ENCODE results near the gene CACNA1D.

Gene CACNA1D

DNA sequence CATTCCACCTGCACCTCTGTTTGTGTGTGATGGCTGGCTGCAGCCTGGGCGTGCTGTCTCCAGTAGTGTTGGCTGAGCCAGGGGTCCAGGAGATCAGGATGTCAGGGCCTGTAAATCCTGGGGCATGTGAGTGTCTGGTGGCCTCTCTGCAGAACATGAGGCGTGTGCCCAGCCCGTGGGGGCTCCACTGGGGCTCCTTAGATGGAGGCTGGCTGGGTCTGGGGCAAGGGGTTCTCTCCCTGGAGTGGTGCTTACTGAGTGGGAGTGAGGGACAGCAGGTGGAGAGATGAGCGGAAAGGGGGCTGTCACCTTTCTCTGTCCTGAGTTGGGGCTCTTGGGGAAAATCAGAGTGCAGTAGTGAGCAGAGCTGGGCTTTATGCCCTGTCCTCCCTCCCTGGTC lies 199.6 kb downstream of the CACNA1D start:
- no peak for ATAC-seq

DNA sequence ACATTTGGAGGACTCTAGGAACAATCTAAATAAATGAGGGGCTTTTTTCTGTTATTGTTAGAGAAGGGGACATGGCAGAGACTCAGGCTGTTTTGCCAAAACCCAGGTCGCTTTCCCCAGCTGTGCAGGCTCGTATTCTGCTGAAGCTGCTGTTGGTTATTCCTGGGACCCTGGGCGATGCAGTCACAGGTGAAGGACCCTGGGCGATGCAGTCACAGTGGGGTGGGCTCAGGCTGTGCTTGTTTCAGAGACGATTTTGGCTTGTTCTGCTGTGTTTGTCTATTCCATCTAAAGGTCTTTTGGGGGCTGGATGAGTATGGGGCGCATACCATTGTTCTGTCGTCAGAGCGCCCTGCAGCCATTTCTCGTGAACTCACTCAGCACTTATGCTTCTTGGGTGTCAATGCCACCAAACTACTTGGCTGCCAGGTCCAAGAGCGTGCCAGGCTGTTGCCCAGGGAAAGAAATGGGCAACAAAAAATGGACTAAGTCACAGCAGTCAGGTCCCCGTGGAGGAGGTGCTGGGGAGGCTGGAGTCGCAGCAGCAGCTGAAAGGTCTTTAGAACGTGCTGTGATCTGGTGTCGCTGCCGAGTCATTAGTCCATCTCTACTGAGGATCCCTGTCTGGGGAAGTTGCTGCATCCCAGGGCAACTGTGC lies 200.4 kb downstream of the CACNA1D start:
- ATAC-seq, result no peak

DNA sequence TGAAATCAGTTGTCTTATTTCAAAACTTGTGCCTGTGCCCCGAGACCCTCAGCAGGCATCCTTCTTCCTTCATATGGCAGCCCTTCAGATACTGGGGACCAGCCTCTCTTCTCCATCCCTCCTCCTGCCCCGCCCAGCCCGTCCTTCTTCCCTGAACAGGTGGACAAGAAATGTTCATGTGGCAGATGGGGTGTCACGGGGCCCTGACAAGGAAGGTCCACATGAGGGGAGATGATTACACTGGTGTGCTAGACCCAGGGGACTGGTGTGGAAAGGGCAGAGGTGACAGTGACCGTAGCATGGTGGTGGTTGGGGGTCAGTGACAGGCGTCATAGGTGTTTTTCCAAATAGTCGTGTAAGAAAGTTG lies 200.9 kb downstream of the CACNA1D start:
- ATAC-seq, result no peak

DNA sequence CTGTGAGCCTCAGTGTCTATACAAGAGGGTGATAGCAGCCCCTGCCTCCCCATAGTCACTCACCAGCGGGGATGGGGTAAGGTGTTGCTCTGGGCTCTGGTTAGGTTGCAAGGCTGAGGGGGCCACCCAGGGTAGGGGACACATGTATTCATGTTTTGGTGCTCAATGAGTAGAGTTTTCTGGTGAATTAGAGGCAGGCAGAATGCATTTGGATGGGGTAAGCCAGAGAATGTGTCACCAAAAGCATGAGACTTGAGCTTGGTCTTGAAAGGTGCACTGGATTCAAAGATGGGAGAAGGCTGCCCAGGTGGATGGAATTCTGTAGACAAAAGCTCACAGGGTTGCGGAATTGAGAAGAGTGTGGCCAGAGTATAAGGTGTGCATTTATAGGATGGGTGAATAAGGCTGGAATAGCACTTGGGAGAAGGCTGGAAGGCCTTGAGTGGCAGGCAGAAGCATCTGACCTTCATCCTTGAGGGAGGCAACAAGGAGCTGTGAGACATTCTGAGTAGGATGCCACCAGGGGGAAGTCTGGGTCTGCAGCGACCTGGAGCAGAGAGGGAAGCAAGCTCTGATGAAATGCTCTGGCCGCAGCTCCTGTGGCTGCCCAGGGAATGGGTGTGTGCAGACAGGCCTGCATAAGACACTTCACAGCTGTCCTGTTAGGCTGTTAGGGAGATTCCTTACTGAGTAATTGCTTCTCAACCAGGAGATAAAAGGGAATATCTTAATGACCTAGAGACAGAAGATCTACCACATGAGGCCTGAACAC lies 202.2 kb downstream of the CACNA1D start:
- ATAC-seq, result no peak

DNA sequence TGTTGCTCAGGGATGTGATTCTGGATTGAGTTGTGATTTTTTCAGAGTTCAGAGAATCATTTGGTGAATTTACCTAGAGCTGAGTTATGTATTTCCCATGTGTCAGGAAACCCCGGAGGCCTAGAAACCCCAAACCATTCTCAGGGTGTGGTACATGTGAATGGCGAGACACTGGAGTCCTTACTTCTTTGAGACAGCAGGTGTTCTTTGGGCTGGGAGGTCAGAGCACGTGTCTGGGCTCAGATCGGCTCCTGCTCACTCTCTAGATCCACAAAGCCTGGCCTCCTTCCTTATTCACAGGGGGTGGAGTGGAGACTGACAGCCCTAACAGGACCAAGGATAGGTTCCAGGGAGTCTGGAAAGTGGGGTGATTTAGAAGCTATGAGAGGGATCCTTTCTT lies 206.0 kb downstream of the CACNA1D start:
- ATAC-seq, result no peak

DNA sequence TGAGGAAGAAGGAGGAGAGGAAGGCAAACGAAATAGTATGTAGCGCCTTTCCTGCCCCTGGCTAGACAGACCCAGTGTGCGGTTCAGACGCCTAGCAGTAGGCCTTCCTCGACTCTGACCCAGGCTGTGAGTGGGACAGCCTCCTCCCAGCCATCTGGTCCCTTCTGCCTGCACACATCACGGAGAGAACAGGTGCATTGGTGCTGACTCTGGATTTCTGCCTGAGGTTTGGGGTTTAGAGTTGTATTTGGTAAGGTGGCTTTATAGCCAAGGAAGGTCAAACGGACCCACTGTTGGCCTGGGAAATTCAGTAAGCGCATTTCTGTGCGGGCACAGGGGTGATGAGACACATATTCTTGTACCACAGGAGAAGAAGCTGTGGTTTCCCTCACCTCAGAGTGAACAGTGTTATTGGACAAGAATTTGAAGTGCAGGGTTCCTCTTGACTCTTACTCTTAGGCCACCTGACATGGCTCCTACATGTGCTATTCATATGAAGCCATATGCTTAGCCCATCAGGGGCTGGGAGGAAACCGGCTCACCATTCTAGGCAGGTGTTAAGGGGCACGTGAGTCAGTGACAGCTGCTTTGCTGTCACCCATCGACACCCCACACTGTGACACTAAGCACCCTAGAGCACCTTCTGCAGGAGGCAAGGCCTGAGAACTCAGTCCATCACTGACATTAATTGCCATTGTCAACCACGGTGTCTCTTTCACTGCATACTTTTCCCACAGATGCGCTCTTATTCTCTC lies 208.5 kb downstream of the CACNA1D start:
- no peak for ATAC-seq

DNA sequence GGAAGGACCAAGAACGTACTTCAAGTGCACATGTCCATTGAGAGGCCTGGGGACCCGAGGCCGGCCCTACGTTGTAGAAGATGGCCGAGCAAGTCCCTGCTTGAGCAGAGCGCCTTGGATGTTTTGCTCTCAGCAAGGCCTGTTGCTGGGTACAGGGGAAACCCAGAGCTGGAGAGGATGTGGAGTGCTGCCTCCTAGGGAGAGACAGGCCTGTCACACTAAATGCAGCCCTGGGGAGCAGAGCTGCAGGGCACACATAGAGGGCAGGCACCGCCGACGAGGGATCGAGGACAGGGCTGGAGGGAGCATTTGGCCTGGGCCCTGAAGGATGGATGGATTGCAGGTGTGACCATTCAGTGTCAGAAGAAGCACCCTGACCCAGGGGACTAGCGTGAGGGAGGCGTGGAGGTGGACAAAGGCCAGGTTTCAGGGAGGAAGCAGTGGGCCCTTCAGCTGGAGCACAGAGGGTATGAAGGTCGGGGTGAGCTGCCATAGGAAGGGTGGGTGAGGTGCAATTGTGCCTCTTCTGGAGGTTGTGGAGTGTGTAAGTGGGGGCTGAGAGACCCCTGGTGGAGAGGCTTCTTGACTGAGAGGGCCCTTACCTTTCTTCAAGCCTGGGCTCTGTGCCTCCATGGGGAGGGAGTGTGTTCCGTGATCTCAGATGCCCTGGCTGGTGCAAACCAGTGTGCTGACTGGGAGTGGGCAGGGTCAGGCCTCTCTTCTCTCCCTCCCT lies 209.4 kb downstream of the CACNA1D start:
- no peak for ATAC-seq

DNA sequence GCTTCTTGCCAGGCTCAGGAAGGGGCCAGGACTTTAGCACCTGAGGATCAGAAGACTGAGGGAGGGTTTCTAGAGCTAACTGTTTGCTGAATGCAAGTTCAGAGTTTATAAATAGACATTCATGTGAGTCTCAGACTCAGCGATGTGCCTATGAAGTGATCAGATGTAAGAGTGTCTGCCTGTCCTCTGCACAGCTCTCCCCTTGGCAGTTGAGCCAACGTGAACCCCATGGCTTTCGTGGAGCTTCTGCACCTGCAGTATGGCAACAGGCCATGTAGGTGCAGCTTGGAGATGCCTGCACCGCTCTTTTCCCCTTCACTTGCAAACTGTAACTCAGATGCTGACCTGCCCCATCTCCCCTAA lies 209.9 kb downstream of the CACNA1D start:
- no peak for ATAC-seq

DNA sequence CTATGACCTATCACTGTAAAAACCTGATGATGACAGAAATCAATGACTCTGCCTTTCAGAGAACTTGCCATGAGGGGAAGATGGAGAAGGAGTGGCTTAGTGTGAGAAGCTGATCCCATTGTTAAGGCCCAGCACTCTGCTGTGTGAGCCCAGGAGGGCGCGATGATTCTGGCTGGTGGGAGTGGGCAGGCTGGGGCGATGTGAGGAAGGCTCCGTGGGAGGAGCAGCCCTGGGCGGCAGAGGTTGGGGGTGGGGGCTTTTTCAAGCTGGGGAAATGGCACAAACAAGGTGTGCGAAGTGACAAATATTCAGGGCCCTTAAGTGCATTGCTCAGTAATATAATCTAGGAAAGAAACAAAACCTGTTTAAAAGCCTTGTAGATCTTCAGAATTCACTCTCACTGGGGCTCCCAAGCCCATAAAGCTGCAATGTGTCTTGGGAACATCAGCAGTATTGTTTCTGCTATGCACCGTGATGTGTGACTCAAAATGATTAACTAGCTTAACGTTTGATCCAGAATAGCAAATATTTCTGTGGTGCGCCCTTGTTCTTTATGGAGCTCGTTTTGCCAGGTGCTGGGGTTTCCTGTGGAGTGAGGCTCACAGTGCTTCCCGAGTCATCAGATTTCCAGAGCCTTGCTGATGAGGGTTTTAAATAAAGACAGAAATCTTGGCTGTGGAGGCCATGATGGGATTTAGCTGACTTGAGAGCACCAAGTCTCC lies 210.8 kb downstream of the CACNA1D start:
- no peak for ATAC-seq

DNA sequence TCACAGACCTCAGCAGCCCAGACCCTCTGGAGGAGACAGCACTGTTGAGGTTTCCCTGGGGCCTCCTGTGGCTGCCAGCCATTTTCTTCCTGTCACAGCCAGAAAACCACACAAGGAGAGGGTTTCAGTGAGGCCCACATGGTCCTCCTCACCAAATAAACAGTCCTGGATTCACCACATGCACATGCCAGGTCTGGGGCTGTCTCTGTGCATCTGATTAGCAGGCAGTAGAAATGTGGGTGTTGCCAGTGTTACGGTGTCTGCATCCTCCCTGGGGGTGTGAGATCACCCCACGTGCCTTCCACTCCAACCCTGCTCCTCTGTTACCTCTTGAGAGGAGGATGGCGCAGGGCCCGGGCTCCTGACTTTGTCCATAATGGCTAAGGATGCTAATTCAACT lies 211.4 kb downstream of the CACNA1D start:
- no peak for ATAC-seq

DNA sequence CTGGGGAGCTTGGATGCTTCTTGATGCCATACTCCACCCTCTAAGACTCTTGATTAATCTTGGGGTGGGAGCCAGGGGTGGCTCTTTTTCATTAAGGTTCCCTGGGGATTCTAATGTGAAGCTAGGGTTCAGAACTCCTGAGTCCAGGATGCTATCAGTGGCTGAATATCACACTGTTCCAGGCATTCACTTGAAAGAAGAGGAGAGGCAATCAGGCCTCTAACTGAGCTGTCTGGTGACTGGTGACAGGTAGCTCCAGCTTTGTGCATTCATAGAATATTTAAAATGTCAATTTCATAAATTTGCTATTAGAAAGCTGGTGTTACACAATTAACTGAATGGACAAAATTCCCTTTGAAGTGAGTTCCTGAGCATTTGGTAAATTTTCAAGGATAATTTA lies 212.8 kb downstream of the CACNA1D start:
- no peak for ATAC-seq

DNA sequence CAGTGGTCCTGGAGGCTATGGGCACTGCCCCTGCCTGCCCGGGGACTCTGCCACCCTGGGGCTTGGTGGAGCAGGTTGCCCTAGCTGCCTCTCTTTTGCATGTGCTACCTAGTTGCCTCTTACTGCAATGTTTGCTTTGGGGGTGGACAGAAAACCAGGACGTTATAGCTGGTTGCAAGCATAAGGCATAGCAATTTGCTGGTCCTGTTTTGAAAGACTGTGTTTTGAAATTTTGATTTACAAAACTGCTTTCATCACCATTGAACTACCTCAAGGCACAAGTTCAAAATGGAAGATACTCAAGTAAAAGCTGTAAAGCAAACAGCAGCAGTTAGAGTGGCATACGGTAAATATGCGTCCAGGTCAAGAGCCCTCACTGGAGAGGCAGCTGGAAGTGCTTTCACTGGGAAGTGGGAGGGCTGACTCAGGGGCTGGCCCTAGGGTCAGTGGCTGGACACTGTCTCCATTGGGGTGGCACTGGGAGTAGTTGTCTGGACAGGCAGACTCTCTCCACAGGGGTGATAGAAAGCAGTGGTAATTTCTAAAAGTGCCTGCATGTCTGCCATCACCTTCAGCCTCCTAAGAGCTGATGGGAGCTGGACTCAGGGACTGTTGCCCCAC lies 213.7 kb downstream of the CACNA1D start:
- ATAC-seq, result no peak

DNA sequence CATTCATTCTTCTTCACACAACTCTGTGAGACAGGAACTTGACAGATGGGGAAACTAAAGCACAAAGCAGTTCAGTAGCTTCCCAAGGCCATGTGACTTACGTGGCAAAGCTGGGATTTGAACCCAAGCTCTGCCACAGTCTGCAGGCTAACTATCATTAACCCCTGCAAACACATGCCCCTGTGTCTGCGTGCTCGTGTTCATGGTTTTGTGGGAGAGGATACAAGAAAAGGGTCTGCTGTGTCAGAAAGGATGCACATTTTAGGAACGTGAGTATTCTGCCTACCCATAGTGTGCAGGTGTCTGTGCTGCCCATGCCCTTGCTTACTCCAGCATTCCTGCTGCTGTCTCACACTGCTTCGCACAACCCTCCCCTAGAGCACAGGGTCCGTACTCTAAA lies 214.8 kb downstream of the CACNA1D start:
- ATAC-seq, result no peak

DNA sequence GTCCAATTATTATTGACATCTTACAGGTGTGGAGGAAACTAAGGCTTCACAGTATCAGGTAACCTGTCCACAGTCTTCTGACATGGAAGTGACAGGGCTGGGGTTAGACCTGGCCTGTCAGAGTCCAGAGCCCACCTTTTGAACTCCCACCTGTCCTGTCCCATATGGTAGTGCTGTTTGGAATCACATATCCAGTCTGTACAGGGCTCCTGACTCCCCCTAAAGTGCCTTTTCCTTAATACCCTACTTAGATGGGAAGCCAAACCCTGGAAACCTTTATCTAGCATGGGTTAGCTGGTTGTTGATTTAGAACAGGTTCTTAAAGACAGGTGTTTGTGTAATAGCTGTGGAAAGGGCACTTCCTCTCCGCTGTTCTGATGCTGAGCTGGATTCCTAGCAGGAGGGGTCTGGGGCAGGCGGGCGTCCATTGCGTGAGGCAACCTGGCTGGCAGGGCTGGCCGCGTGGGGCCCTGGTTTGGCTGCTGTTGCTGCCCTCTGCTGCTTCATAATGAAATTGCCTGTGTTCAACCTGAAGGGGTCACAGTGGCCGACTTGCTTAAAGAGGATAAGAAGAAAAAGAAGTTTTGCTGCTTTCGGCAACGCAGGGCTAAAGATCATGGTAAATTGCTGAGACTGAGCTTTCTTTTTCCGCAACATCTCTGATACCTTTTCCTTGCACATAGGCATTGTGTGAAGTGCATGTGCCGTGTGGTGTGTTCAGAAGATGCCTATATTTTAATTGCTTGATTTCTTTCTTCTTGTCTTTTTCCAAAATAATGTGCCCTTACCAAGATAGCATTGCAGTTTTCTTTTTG lies 215.7 kb downstream of the CACNA1D start:
- peak; percentile 67 to 79 for ATAC-seq

DNA sequence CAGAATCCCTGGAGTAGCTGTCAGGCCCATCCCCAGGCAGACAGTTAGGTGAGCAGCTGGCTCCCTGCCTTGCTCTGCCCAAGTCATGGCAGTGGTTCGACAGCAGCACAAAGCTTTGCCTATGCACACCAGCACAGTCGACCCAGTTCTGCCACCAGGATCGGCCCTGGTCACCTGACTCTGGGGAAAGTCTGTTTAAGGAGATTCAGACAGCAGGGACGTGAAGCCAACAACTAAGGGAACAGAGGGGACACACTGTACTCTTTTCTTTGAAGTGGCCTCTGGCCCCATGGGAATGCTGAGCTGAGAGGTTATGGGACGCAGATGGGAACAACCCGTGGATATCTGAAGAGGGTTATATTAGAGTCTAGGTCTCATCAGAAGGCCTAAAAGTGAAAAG lies 217.0 kb downstream of the CACNA1D start:
- no peak for ATAC-seq

DNA sequence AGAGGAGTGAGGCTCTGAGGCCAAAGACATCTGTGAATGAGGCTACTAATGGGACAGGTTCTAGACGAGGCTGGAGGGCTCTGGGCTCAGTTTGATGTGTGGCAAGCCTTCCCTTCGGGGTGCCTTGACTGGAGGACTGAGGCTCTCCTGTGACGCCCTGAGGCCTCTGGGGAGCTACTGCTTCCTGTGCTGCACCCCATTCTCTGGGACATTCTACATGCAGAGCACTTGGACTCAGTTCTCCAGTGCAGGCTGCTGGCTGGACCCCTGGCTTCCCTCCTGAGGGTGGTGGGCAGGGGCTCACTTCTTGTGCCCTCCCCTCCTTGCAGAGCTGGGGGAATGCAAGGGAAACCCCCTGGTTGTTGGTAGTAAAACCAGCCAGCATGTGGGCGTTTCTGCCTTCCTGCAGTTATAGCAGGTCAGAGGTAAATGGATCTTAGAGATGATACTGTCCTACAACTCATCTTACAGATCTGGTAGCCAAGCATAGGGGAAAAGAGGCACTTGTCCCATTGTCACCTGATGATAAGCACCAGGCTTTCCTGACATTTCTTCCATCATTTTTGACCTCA lies 218.5 kb downstream of the CACNA1D start:
- no peak for ATAC-seq

DNA sequence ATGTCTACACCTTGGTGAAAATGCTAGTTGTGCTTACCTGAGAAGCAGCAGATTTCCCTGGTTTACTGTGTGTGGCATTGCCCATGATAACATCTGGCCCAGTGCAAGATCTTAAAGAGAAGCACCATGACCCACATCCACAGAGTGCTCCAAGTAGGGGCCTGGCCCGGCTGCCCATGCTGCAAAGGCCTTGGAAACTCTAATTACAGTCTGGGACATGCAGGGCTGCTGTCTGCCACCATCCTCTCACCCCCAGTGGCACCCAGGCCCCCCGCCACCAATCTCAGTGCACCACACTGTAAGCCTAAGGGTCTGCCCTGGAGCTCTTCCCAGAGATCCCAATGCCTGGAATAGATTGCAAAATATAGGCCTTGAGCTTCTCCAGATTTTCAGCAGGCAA lies 219.2 kb downstream of the CACNA1D start:
- no peak for ATAC-seq

DNA sequence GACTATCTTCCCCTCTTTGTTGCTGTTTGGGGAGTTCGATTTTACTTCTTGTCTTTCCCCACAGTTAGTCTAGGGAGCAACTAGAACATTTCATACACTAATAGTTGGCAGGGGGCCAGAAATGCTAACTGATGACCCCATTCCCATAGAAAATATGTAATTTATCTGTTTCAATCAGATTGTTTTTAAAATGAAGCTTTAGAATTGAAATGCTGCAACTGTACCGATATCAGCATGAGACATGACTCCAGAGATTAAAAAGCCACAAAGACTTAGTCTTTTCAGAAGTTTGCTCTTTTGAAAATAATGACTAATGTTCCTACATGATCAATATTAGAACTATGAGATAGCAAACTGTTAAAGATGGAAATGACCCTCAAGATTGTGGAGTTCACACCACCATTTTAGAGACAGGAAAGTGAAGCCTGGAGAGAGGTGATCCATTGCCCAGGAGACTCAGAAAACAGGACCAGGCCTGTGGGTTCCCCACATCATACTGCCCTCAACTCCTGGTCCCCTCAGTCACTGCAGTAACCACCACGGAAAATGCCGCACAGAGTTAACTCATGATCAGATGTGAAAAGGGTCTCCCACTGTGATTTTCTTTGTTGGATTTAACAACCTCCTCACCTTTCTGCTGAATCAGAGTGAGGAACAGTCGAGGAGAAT lies 221.5 kb downstream of the CACNA1D start:
- ATAC-seq, result no peak

DNA sequence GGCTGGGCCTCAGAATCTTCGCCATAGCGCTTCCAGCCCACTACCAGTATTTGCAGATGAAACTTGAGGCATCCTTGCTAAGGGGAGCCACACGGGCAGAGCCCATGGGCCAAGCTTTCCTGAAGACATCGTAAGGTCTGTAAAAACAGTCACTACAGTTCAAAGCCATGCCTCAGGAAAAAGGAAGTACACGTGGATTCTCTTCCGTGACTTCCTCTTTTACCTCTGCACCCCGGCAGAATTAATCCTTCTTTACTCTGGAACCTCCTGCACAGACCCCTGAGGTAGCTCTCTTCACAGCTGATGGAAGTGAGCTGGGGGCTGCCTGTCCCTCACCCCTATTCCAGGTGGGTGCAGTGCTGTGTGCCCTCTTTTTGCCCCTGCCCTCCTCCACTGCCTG lies 222.6 kb downstream of the CACNA1D start:
- no peak for ATAC-seq

DNA sequence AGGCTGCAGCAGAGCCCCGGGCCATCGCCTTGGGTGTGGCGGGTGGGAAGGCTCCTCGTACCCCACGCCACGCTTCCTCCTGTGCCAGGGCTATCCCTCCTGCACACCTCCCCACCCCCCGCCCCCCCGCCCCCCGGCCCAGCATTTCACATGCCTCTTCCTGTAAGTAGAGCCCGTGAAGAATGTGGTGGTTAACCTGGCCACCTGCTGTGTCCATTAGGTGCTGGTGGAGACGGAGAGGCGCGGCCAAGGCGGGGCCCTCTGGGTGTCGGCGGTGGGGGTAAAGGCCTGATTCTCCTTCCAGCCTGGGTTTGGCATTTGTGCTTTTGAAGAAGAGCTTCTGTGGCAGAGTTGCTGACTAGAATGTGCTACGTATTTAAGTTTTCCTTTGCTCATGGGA lies 224.1 kb downstream of the CACNA1D start:
- ATAC-seq, result no peak

Measured in activated CD4-positive, CD25-positive, alpha-beta regulatory T cell treated with anti-CD3 and anti-CD28 coated beads, Interleukin-2, amount 50 U/mL, for 24 hours (primary cell).